ENCODE data around the gene ZNF396.

The ZNF396 gene

GRCh38 chr18:35397976-35398375, 20.8 kb upstream of the ZNF396 start:
- H3K9me3 ChIP-seq (replicated peaks; ENCODE audit: insufficient read depth, low read length) = no peaks in the 10 kb centered on the region
- H3K27me3 ChIP-seq (replicated peaks; ENCODE audit: insufficient read depth, low read length) = no peaks in the 10 kb centered on the region
- H3K4me3 ChIP-seq (ENCODE audit: low read length) = no peak overlapping the region
- H3K27ac ChIP-seq (ENCODE audit: low read length) = no peak overlapping the region
- H3F3A ChIP-seq (ENCODE audit: insufficient read depth, low read length) = no peaks in the 10 kb centered on the region
- TF ChIP-seq EZH2phosphoT487 (IDR thresholded peaks at IDR 0.05; ENCODE audit: low read length) = no peak
- no peak for TF ChIP-seq CTCF (IDR thresholded peaks at IDR 0.05; ENCODE audit: low read length)
- no peak for TF ChIP-seq EZH2 (optimal IDR thresholded peaks at IDR 0.05; ENCODE audit: low read depth, low read length)
- H3K36me3 ChIP-seq (replicated peaks; ENCODE audit: insufficient read depth, low read length) = no peaks in the 10 kb centered on the region
- H4K20me1 ChIP-seq (ENCODE audit: insufficient read depth, low read length) = no peaks in the 10 kb centered on the region
- H2AFZ ChIP-seq (ENCODE audit: low read length) = no peak overlapping the region
- H3K4me1 ChIP-seq (ENCODE audit: low read length) = no peaks in the 10 kb centered on the region
- no peak for DNase-seq
- H3K9ac ChIP-seq (ENCODE audit: low read length) = no peak overlapping the region
- no peaks in the 10 kb centered on the region for H3K79me2 ChIP-seq (ENCODE audit: low read length)
- no peak overlapping the region for H3K4me2 ChIP-seq (ENCODE audit: low read depth, low read length)
- no peaks in the 10 kb centered on the region for H3K9me2 ChIP-seq (replicated peaks; ENCODE audit: insufficient read depth, low read length)

- Histone ChIP-seq H3K9me3 (replicated peaks; ENCODE audit: insufficient read depth, low read length) (no peaks in the 10 kb centered on the region), H4K20me1 (ENCODE audit: insufficient read depth, low read length) (no peaks in the 10 kb centered on the region), H3K4me2 (ENCODE audit: low read depth, low read length) (no peak overlapping the region), H2AFZ (ENCODE audit: low read length) (no peak overlapping the region), H3F3A (ENCODE audit: insufficient read depth, low read length) (no peaks in the 10 kb centered on the region), H3K36me3 (replicated peaks; ENCODE audit: insufficient read depth, low read length) (no peaks in the 10 kb centered on the region), H3K79me2 (ENCODE audit: low read length) (no peaks in the 10 kb centered on the region), H3K9ac (ENCODE audit: low read length) (no peak overlapping the region), H3K9me2 (replicated peaks; ENCODE audit: insufficient read depth, low read length) (no peaks in the 10 kb centered on the region), H3K4me1 (ENCODE audit: low read length) (no peaks in the 10 kb centered on the region), H3K4me3 (ENCODE audit: low read length) (no peak overlapping the region), H3K27me3 (replicated peaks; ENCODE audit: insufficient read depth, low read length) (no peaks in the 10 kb centered on the region), H3K27ac (ENCODE audit: low read length) (no peak overlapping the region)
- DNase-seq = no peak
- TF ChIP-seq CTCF (IDR thresholded peaks at IDR 0.05; ENCODE audit: low read length) = no peak
- TF ChIP-seq EZH2 (optimal IDR thresholded peaks at IDR 0.05; ENCODE audit: low read depth, low read length) = no peak
- no peak for TF ChIP-seq EZH2phosphoT487 (IDR thresholded peaks at IDR 0.05; ENCODE audit: low read length)
Observed at GRCh38 chr18:35393716-35394115, 16.6 kb upstream of the ZNF396 start.

GRCh38 chr18:35392375-35392774, 15.2 kb upstream of the ZNF396 start:
- no peaks in the 10 kb centered on the region for H3K79me2 ChIP-seq (ENCODE audit: low read length)
- no peaks in the 10 kb centered on the region for H4K20me1 ChIP-seq (ENCODE audit: insufficient read depth, low read length)
- H3K9me3 ChIP-seq (replicated peaks; ENCODE audit: insufficient read depth, low read length) = no peaks in the 10 kb centered on the region
- no peak for DNase-seq
- no peaks in the 10 kb centered on the region for H3K9me2 ChIP-seq (replicated peaks; ENCODE audit: insufficient read depth, low read length)
- H3K27ac ChIP-seq (ENCODE audit: low read length) = no peak overlapping the region
- no peak overlapping the region for H3K4me2 ChIP-seq (ENCODE audit: low read depth, low read length)
- H3K9ac ChIP-seq (ENCODE audit: low read length) = no peak overlapping the region
- no peak overlapping the region for H2AFZ ChIP-seq (ENCODE audit: low read length)
- no peak overlapping the region for H3K4me3 ChIP-seq (ENCODE audit: low read length)
- no peaks in the 10 kb centered on the region for H3K36me3 ChIP-seq (replicated peaks; ENCODE audit: insufficient read depth, low read length)
- H3K27me3 ChIP-seq (replicated peaks; ENCODE audit: insufficient read depth, low read length) = no peaks in the 10 kb centered on the region
- TF ChIP-seq EZH2phosphoT487 (IDR thresholded peaks at IDR 0.05; ENCODE audit: low read length) (no peak), CTCF (IDR thresholded peaks at IDR 0.05; ENCODE audit: low read length) (no peak), EZH2 (optimal IDR thresholded peaks at IDR 0.05; ENCODE audit: low read depth, low read length) (no peak)
- no peaks in the 10 kb centered on the region for H3K4me1 ChIP-seq (ENCODE audit: low read length)
- H3F3A ChIP-seq (ENCODE audit: insufficient read depth, low read length) = no peaks in the 10 kb centered on the region
